Mesendoderm (in vitro differentiated cells): ENCODE results near the gene HOMEZ.

Experiments
- DNase-seq: peaks from one replicate; pipeline ENCODE4 v3.0.0; 2013
- H2AK5ac ChIP-seq: 2 replicates; pipeline ENCODE4 v1.6.1; 2013; ENCODE audit warnings: low read length, inconsistent platforms
- H2BK120ac ChIP-seq: 2 replicates; pipeline ENCODE4 v1.6.1; 2013; ENCODE audit warnings: low read depth, mild to moderate bottlenecking, low read length, moderate library complexity, mixed read lengths
- H2BK15ac ChIP-seq: replicated peaks from 2 replicates; pipeline ENCODE4 v1.6.1; 2013; ENCODE audit warnings: low read depth, mild to moderate bottlenecking, moderate library complexity
- H2BK5ac ChIP-seq: 2 replicates; pipeline ENCODE4 v1.6.1; 2013; ENCODE audit warnings: low read length, inconsistent platforms
- H3K18ac ChIP-seq: 2 replicates; pipeline ENCODE4 v1.6.1; 2013; ENCODE audit warnings: mild to moderate bottlenecking, low read length, mixed read lengths
- H3K23ac ChIP-seq: one replicate; pipeline ENCODE4 v1.6.1; 2013; ENCODE audit warnings: low read length
- H3K27ac ChIP-seq: 2 replicates; pipeline ENCODE4 v1.5.1; 2013; ENCODE audit warnings: low read depth, mild to moderate bottlenecking, inconsistent platforms, low read length, moderate library complexity
- H3K27me3 ChIP-seq: 2 replicates; pipeline ENCODE4 v1.6.1; 2013; ENCODE audit warnings: low read length, control low read depth, mild to moderate bottlenecking, inconsistent platforms; ENCODE audit not compliant: insufficient read depth, poor library complexity
- H3K36me3 ChIP-seq: 2 replicates; pipeline ENCODE4 v1.6.1; 2013; ENCODE audit warnings: low read length, inconsistent platforms; ENCODE audit not compliant: control insufficient read depth, insufficient read depth
- H3K4ac ChIP-seq: one replicate; pipeline ENCODE4 v1.6.1; 2013; ENCODE audit warnings: low read depth, mild to moderate bottlenecking, low read length, moderate library complexity
- H3K4me1 ChIP-seq: 2 replicates; pipeline ENCODE4 v1.6.1; 2013; ENCODE audit warnings: low read depth, low read length, inconsistent platforms; ENCODE audit not compliant: control insufficient read depth
- H3K4me2 ChIP-seq: 2 replicates; pipeline ENCODE4 v1.6.1; 2013; ENCODE audit warnings: low read length
- H3K4me3 ChIP-seq: 2 replicates; pipeline ENCODE4 v1.5.1; 2013; ENCODE audit warnings: mild to moderate bottlenecking, low read length
- H3K56ac ChIP-seq: one replicate; pipeline ENCODE4 v1.6.1; 2013; ENCODE audit warnings: low read length
- H3K79me1 ChIP-seq: 2 replicates; pipeline ENCODE4 v1.6.1; 2013; ENCODE audit warnings: low read length, inconsistent platforms
- H3K79me2 ChIP-seq: 2 replicates; pipeline ENCODE4 v1.6.1; 2013; ENCODE audit warnings: mild to moderate bottlenecking, low read length; ENCODE audit not compliant: control insufficient read depth, insufficient read depth
- H3K9ac ChIP-seq: 2 replicates; pipeline ENCODE4 v1.6.1; 2013; ENCODE audit warnings: low read length, inconsistent platforms
- H4K5ac ChIP-seq: one replicate; pipeline ENCODE4 v1.6.1; 2013; ENCODE audit warnings: low read length
- H4K8ac ChIP-seq: one replicate; pipeline ENCODE4 v1.6.1; 2013; ENCODE audit warnings: low read depth, mild to moderate bottlenecking, control low read depth, low read length, moderate library complexity
- WGBS: extraction: QIAGEN DNeasy Blood & Tissue Kit; methylation state at CpG from one replicate; pipeline ENCODE4 v1.1.7; 2013; ENCODE audit warnings: low lambda C conversion rate, missing lambda C conversion rate; ENCODE audit not compliant: insufficient coverage; ENCODE audit errors: extremely low coverage; 5-methylcytosine and 5-hydroxymethylcytosine counted together

The HOMEZ gene

GRCh38 chr14:23307687-23308644 is 22.0 kb upstream of the HOMEZ start:
- Histone ChIP-seq H3K79me1 (peaks cover 23% of the 10 kb centered on the region), H3K36me3 (no peaks in the 10 kb centered on the region), H3K56ac (peak overlapping the region; percentile 98), H3K79me2 (peaks cover 14% of the 10 kb centered on the region), H3K18ac (no peak overlapping the region), H3K27ac (no peak overlapping the region), H4K5ac (no peak overlapping the region), H2BK120ac (no peak overlapping the region), H3K4me2 (peak overlapping the region; percentile 91), H2AK5ac (no peak overlapping the region), H3K4ac (no peak overlapping the region), H4K8ac (no peak overlapping the region), H3K9ac (peak overlapping the region; percentile 99), H3K23ac (no peak overlapping the region), H2BK5ac (no peak overlapping the region), H3K4me3 (no peak overlapping the region), H3K27me3 (no peaks in the 10 kb centered on the region), H2BK15ac (no peak overlapping the region), H3K4me1 (peaks cover 4% of the 10 kb centered on the region)
- no CpG with 5 or more reads among the region's 22 CpGs for WGBS
- no peak for DNase-seq

GRCh38 chr14:23307146-23307530 is 21.2 kb upstream of the HOMEZ start:
- H3K23ac ChIP-seq, result peak overlapping the region; percentile 45
- peak overlapping the region; percentile 91 for H3K4me2 ChIP-seq
- peak overlapping the region; percentile 99 for H3K9ac ChIP-seq
- H2BK120ac ChIP-seq, result peak overlapping the region; percentile 15
- no peak overlapping the region for H4K8ac ChIP-seq
- H3K27me3 ChIP-seq, result no peaks in the 10 kb centered on the region
- peaks cover 14% of the 10 kb centered on the region for H3K79me2 ChIP-seq
- peak overlapping the region; percentile 93 for H3K4me3 ChIP-seq
- H2BK15ac ChIP-seq, result no peak overlapping the region
- WGBS, result no CpG with 5 or more reads among the region's 5 CpGs
- peaks cover 23% of the 10 kb centered on the region for H3K79me1 ChIP-seq
- H2BK5ac ChIP-seq, result peak overlapping the region; percentile 78
- peak overlapping the region; percentile 83 for H3K27ac ChIP-seq
- H4K5ac ChIP-seq, result peak overlapping the region; percentile 34
- DNase-seq, result no peak
- peak overlapping the region; percentile 98 for H3K56ac ChIP-seq
- peak overlapping the region; percentile 93 for H2AK5ac ChIP-seq
- H3K18ac ChIP-seq, result peak overlapping the region; percentile 72
- H3K4me1 ChIP-seq, result peaks cover 4% of the 10 kb centered on the region
- H3K36me3 ChIP-seq, result no peaks in the 10 kb centered on the region
- peak overlapping the region; percentile 85 for H3K4ac ChIP-seq

GRCh38 chr14:23306412-23307145 is 20.6 kb upstream of the HOMEZ start, which contains the start of gene BCL2L2:
Gene BCL2L2, plus strand, starts transcription at chr14:23306833. Its CDS starts 935 bp downstream, at chr14:23307768.
- DNase-seq, result peak; percentile 97
- H3K79me1 ChIP-seq, result peaks cover 23% of the 10 kb centered on the region
- peak within 1 kb of the TSS; percentile 85 for H3K4ac ChIP-seq
- H3K4me3 ChIP-seq, result peak within 1 kb of the TSS; percentile 93
- peaks cover 4% of the 10 kb centered on the region for H3K4me1 ChIP-seq
- H3K9ac ChIP-seq, result peak within 1 kb of the TSS; percentile 99
- H3K27ac ChIP-seq, result peak within 1 kb of the TSS; percentile 83
- no peaks in the 10 kb centered on the region for H3K36me3 ChIP-seq
- peak within 1 kb of the TSS; percentile 34 for H4K5ac ChIP-seq
- H3K23ac ChIP-seq, result peak within 1 kb of the TSS; percentile 45
- peak within 1 kb of the TSS; percentile 93 for H2AK5ac ChIP-seq
- peak within 1 kb of the TSS; percentile 72 for H3K18ac ChIP-seq
- no peak within 1 kb of the TSS for H2BK15ac ChIP-seq
- H3K56ac ChIP-seq, result peak within 1 kb of the TSS; percentile 98
- peaks cover 14% of the 10 kb centered on the region for H3K79me2 ChIP-seq
- no CpG with 5 or more reads among the region's 24 CpGs for WGBS
- H2BK120ac ChIP-seq, result peak within 1 kb of the TSS; percentile 15
- H3K27me3 ChIP-seq, result no peaks in the 10 kb centered on the region
- peak within 1 kb of the TSS; percentile 94 for H3K4me2 ChIP-seq
- peak within 1 kb of the TSS; percentile 78 for H2BK5ac ChIP-seq
- peak within 1 kb of the TSS; percentile 82 for H4K8ac ChIP-seq

DNA sequence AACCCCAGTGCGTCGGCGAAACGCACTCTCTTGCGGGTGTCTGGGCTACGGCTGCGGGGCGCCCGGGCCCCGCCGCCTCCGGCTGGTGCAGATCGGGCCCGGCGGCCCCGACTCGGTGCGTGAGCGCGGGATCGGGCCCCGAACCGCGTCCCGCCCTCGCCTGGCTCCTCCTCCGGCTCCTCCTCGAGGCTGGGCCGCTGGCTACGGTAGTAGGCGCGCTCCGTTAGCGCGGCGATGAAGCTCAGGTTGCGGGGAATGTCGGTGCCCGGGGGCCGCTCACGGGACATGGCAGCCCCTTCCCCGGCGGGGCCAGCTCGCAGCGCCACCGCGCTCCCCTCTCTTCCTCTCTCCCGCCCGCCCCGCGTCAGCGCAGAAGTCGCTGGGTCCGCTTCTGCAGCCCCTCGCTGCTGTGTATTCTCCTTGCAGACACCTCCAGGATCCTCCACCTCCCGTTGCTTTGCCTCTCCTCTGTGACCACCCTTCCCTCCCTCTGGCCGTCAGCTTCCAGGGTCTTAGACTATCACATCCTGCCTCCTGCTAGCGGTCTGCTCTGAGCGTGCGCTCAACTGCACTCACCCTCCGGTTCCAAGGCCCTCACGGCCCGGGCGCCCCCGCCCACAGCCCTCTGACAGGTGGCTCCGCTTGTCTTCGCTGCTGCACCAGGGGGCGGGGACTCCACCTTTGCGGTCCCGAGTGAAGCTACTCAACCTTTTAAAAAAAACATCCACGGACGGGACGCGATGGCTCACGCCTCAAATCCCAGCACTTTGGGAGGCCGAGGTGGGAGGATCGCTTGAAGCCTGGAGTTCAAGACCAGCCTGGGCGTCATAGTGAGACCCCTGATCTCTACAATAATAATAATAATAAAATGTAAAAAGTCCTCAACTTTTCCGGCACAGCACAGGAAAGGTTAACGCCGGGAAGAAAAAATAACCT is 16.6 kb upstream of the HOMEZ start, which contains the start of gene PPP1R3E:
TSS of gene PPP1R3E (minus strand) at position 570 of the 936 bp plus-strand sequence. CDS start at position 287, 283 bp downstream.
- Histone ChIP-seq H3K79me1 (peaks cover 6% of the 10 kb centered on the region), H3K23ac (no peak within 1 kb of the TSS), H2BK5ac (no peak within 1 kb of the TSS), H3K4me1 (peaks cover 2% of the 10 kb centered on the region), H3K4me3 (peak within 1 kb of the TSS; percentile 1), H3K27ac (peak within 1 kb of the TSS; percentile 31), H3K4me2 (peak within 1 kb of the TSS; percentile 47), H2BK15ac (no peak within 1 kb of the TSS), H3K9ac (peak within 1 kb of the TSS; percentile 70), H3K79me2 (peaks cover 6% of the 10 kb centered on the region), H3K27me3 (no peaks in the 10 kb centered on the region), H3K56ac (peak within 1 kb of the TSS; percentile 95), H2BK120ac (no peak within 1 kb of the TSS), H4K8ac (no peak within 1 kb of the TSS), H3K4ac (no peak within 1 kb of the TSS), H3K36me3 (no peaks in the 10 kb centered on the region), H3K18ac (peak within 1 kb of the TSS; percentile 16), H2AK5ac (no peak within 1 kb of the TSS), H4K5ac (no peak within 1 kb of the TSS)
- DNase-seq, result peak; percentile 80
- WGBS, result no CpG with 5 or more reads among the region's 81 CpGs

DNA sequence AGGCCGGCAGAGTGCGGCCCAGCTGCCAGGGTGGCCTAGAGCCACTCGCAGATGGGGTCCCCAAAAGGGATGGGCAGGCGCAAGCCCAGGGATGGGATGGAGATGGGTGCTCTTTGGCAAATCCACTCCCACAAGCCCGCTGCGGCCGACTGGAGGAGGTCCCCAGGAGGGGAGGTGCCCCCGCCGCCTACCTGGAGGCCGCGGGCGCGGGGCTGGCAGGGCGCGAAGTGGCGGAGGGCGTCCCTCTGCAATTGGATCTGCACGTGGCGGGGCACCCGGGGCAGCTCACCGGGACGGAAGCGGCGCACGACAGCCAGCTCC is 16.0 kb upstream of the HOMEZ start:
- H3K79me2 ChIP-seq, result peaks cover under 1% of the 10 kb centered on the region
- peaks cover under 1% of the 10 kb centered on the region for H3K79me1 ChIP-seq
- peak overlapping the region; percentile 47 for H3K4me2 ChIP-seq
- peak overlapping the region; percentile 31 for H3K27ac ChIP-seq
- no CpG with 5 or more reads among the region's 25 CpGs for WGBS
- peak overlapping the region; percentile 58 for H3K56ac ChIP-seq
- DNase-seq, result no peak
- peak overlapping the region; percentile 16 for H3K18ac ChIP-seq
- H3K27me3 ChIP-seq, result no peaks in the 10 kb centered on the region
- no peak overlapping the region for H2BK120ac ChIP-seq
- H3K36me3 ChIP-seq, result no peaks in the 10 kb centered on the region
- H4K5ac ChIP-seq, result no peak overlapping the region
- peak overlapping the region; percentile 70 for H3K9ac ChIP-seq
- no peak overlapping the region for H4K8ac ChIP-seq
- no peak overlapping the region for H2BK5ac ChIP-seq
- no peak overlapping the region for H2BK15ac ChIP-seq
- H3K4me1 ChIP-seq, result no peaks in the 10 kb centered on the region
- no peak overlapping the region for H3K23ac ChIP-seq
- no peak overlapping the region for H2AK5ac ChIP-seq
- no peak overlapping the region for H3K4ac ChIP-seq
- H3K4me3 ChIP-seq, result peak overlapping the region; percentile 1
